Prostate gland (tissue), 2 donors: ENCODE measurements around the gene DDX47.

Experiments used
- CTCF ChIP-seq, 4 experiments: fragments of 200-600 bp in 2 of 4; fragments of 450-650 bp in 2 of 4; sonication (generic) in 2 of 4; IDR thresholded peaks; 1 replicate in 3 of 4; 2 replicates in 1 of 4; pipeline ENCODE4 v1.5.1; 2016 to 2019; ENCODE audit warnings: antibody characterized with exemption in 4 of 4, mild to moderate bottlenecking in 2 of 4, moderate library complexity in 2 of 4
- POLR2A ChIP-seq: fragments of 450-650 bp; IDR thresholded peaks from one replicate; pipeline ENCODE4 v1.6.1; 2016; ENCODE audit warnings: antibody characterized with exemption, mild to moderate bottlenecking
- POLR2AphosphoS5 ChIP-seq: sonication (generic); formaldehyde crosslinking; IDR thresholded peaks from one replicate; pipeline ENCODE4 v1.6.1; 2017; ENCODE audit warnings: antibody characterized with exemption

DNA sequence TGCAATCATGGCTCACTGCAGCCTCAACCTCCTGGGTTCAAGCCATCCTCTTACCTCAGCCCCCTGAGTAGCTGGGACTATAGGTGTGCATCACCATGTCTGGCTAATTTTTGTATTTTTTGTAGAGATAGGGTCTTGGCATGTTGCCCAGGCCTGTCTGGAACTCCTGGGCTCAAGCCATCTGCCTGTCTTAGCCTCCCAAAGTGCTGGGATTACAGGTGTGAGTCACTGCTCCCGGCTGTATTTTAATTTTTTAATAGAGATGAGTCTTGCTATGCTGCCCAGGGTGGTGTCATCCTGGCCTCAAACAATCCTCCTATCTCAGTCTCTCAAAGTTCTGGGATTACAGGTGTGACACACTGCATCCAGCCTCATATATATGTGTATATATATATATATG, 46.5 kb downstream of the DDX47 start:
- TF ChIP-seq POLR2A: no peak
- TF ChIP-seq CTCF (IDR thresholded peaks at IDR 0.05): no peak
- TF ChIP-seq POLR2AphosphoS5: no peak
